ENCODE measurements around the gene ZNF789. TPM values are rescaled to one million over a fixed set of nuclear protein-coding genes. Genes with fewer than 3 reads are reported as not detected.

Gene ZNF789
- polyA plus RNA-seq, 1 donor, result 37.8 TPM

- DNase-seq (ENCODE audit: low read depth), result no peak
Observed at GRCh38 chr7:99504281-99504602, 31.6 kb downstream of the ZNF789 start.

GRCh38 chr7:99504603-99505323 is 32.1 kb downstream of the ZNF789 start, which contains the start of gene ZKSCAN5:
TSS of gene ZKSCAN5 (plus strand) at chr7:99504662. CDS start at chr7:99506045, 1,383 bp downstream.
- peak; percentile 86 for DNase-seq (ENCODE audit: low read depth)

DNA sequence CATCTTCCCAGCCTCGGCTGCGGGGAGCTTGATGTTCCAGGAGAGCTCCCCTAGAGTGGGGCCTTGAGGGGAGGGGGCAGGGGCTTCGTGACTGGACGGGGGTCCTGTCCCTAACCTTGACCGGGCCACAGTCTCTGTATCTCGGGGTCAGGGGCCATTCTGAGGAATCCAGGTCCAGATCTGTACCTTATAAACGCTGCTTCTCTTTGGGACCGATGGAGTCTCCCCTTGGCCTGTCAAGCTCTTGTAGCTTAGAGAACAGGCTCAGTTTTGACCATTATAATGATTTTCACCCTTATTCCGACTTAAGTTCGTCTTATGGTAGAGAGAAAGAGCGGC is 32.6 kb downstream of the ZNF789 start:
- no peak for DNase-seq (ENCODE audit: low read depth)

- no peak for DNase-seq (ENCODE audit: low read depth)
Observed at GRCh38 chr7:99514050-99514449, 41.4 kb downstream of the ZNF789 start.

DNA sequence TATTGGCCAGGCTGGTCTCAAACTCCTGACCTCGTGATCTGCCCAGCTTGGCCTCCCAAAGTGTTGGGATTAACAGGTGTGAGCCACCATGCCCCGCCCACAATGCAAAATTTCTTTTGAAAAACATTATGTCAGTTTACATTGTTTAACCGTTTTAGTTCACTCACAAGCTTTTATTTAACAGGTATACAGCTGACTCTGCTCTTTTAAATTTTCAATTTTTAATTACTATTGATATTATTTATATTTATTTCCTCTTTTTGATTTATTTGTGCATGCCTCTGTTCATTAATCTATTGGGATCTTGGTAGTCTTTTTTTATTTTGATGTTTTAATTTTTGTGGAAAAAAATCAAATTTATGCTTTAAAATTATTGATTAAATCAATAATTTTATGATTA is 48.7 kb downstream of the ZNF789 start:
- no peak for DNase-seq (ENCODE audit: low read depth)

GRCh38 chr7:99525713-99526440 is 53.2 kb downstream of the ZNF789 start:
- no peak for DNase-seq (ENCODE audit: low read depth)

GRCh38 chr7:99531354-99531765 is 58.7 kb downstream of the ZNF789 start:
- no peak for DNase-seq (ENCODE audit: low read depth)

- DNase-seq (ENCODE audit: low read depth), result no peak
Observed at GRCh38 chr7:99535667-99536066, 63.0 kb downstream of the ZNF789 start.

Other genes with a start within 250 kb of the ZNF789 start
- gene MYH16, start 200.1 kb upstream of the ZNF789 start, polyA plus RNA-seq (ENCODE audit: insufficient read length), result 0.18 TPM
- 55.8 TPM for gene ARPC1A, start 147.0 kb upstream of the ZNF789 start, polyA plus RNA-seq (ENCODE audit: insufficient read length)
- gene ARPC1B, start 98.2 kb upstream of the ZNF789 start, polyA plus RNA-seq (ENCODE audit: insufficient read length), result 35.0 TPM
- gene PDAP1, start 64.3 kb upstream of the ZNF789 start, polyA plus RNA-seq (ENCODE audit: insufficient read length), result 109 TPM
- gene BUD31, start 63.9 kb upstream of the ZNF789 start, polyA plus RNA-seq (ENCODE audit: insufficient read length), result 68.8 TPM
- gene PTCD1, start 34.1 kb upstream of the ZNF789 start, polyA plus RNA-seq (ENCODE audit: insufficient read length), result 3.7 TPM
- 38.6 TPM for gene CPSF4, start 33.9 kb upstream of the ZNF789 start, polyA plus RNA-seq (ENCODE audit: insufficient read length)
- gene ATP5MF, start 6.7 kb upstream of the ZNF789 start, polyA plus RNA-seq (ENCODE audit: insufficient read length), result 366 TPM
- gene ZNF394, start 27.4 kb downstream of the ZNF789 start, polyA plus RNA-seq (ENCODE audit: insufficient read length), result 9.7 TPM
- 9.4 TPM for gene ZKSCAN5, start 31.8 kb downstream of the ZNF789 start, polyA plus RNA-seq (ENCODE audit: insufficient read length)
- 8.6 TPM for gene FAM200A, start 79.2 kb downstream of the ZNF789 start, polyA plus RNA-seq (ENCODE audit: insufficient read length)
- 46.1 TPM for gene ZNF655, start 85.8 kb downstream of the ZNF789 start, polyA plus RNA-seq (ENCODE audit: insufficient read length)
- gene TMEM225B, start 125.4 kb downstream of the ZNF789 start, polyA plus RNA-seq (ENCODE audit: insufficient read length), result 0.77 TPM
- 8.8 TPM for gene ZSCAN25, start 144.1 kb downstream of the ZNF789 start, polyA plus RNA-seq (ENCODE audit: insufficient read length)
- gene CYP3A5, start 207.1 kb downstream of the ZNF789 start, polyA plus RNA-seq (ENCODE audit: insufficient read length), result 0.71 TPM